Fibroblast of the aortic adventitia (primary cell): Measurements from ENCODE around the gene SIGLEC11. TPM values are rescaled to one million over a fixed set of nuclear protein-coding genes. Genes with fewer than 3 reads are reported as not detected.

Experiments
- DNase-seq: peaks from one replicate; pipeline ENCODE4 v3.0.0-alpha.2; 2010; ENCODE audit warnings: low read depth
- H3K4me3 ChIP-seq: 2 replicates; pipeline ENCODE4 v1.5.1; 2011; ENCODE audit warnings: low read depth, mild to moderate bottlenecking, control low read depth, low read length, moderate library complexity
- total RNA-seq: library from RNA; depleted of rRNA; stranded (reverse); fragments of >200 nt; gene quantifications from 2 replicates; pipeline ENCODE4 v1.2.3, GENCODE V29; 2012; ENCODE audit warnings: low replicate concordance
- TF ChIP-seq, protein P1 (sequence below): IDR thresholded peaks from 2 replicates; pipeline ENCODE4 v1.5.1; 2011; ENCODE audit warnings: mild to moderate bottlenecking, low read length, control low read depth, inconsistent platforms; ENCODE audit not compliant: insufficient read depth

Gene SIGLEC11
- total RNA-seq, 1 donor: not detected

DNA sequence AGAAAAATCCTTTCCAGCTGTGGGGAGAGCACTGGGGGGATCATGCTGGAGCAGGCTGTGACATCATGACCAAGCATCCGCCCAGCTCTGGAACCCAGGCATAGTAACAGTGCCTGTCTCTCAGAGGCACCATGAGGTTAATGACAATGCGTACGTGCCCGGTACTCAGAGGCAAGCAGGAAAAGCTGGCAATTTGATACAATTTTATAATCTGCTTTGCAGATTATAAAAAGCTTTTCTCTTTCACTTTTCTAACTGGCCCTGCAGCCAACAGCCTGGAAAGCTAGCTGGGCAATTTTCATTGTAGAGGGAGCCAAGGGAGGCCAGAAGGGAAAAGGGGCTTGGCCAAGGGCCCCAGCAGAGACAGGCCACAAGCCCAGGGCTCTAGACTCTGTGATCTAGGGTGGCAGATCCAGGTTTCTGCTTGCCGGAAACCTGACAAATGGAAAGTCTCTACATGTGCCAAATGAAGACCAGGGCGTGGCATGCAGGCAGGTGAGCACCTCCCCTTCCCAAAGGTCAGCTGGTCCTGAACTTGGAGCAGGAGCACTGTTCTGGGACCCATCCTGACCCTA is 41.5 kb upstream of the SIGLEC11 start:
- H3K4me3 ChIP-seq: no peak overlapping the region
- peak; percentile 23 for DNase-seq
- TF ChIP-seq, protein P1, sequence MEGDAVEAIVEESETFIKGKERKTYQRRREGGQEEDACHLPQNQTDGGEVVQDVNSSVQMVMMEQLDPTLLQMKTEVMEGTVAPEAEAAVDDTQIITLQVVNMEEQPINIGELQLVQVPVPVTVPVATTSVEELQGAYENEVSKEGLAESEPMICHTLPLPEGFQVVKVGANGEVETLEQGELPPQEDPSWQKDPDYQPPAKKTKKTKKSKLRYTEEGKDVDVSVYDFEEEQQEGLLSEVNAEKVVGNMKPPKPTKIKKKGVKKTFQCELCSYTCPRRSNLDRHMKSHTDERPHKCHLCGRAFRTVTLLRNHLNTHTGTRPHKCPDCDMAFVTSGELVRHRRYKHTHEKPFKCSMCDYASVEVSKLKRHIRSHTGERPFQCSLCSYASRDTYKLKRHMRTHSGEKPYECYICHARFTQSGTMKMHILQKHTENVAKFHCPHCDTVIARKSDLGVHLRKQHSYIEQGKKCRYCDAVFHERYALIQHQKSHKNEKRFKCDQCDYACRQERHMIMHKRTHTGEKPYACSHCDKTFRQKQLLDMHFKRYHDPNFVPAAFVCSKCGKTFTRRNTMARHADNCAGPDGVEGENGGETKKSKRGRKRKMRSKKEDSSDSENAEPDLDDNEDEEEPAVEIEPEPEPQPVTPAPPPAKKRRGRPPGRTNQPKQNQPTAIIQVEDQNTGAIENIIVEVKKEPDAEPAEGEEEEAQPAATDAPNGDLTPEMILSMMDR: no peak

DNA sequence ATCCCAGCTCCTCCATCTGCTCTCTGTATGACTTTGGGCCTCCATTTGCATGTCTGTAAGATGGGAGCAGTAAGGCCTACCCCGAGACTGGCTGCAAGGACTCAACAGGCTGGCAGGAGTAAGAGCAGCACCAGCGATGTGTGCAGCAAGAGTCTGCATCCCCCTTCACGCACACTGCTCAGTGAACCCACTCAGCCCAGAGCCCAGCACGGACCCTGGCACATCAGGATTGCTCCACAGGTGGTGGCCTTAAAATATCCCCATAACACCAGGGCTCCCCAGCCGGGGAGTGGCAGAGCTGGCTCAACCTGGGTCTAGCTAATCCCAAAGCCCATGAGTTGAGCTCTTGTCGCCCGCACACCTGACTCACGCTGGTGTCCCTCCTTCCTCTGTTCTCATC is 40.8 kb upstream of the SIGLEC11 start:
- DNase-seq: no peak
- H3K4me3 ChIP-seq: no peak overlapping the region
- TF ChIP-seq, protein P1: no peak

DNA sequence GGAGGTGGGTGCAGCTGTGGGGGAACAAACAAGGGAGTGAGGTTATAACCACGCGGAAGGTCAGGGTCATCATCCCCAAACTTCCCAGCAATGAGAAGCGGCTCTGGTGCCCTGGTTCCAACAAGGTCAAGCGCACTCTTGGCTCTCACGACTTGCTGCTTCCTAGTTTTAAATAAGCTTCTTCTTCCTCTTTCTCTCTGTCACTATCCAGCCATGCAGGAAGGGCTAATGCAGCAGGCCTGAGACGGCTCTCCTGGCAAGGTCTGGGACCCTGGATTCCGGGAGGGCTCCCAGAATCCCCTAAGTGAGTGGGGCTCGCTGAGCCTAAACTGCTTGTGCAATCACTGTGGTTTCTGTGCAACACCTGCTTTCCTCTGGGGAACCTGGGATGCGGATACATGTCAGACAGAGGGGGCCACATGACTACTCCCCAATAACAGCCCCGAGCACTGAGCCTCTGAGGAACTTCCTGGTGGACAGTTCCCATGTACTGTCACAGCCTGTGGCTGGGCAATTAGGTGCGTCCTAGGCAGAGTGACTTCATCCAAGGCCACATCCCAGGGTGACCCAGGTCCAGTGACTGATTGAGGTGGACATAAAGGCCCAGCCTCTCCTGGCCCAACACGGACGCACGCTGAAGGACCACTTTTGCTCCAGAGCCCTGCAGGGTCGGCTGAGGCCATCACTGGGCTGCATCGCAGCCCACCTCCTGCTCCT is 40.0 kb upstream of the SIGLEC11 start:
- no peak overlapping the region for H3K4me3 ChIP-seq
- no peak for DNase-seq
- TF ChIP-seq, protein P1: no peak

- TF ChIP-seq, protein P1: no peak
- no peak overlapping the region for H3K4me3 ChIP-seq
Measured at GRCh38 chr19:50000038-50000840, 39.3 kb upstream of the SIGLEC11 start.

GRCh38 chr19:49999371-50000010 is 38.5 kb upstream of the SIGLEC11 start:
- DNase-seq: peak; percentile 16
- TF ChIP-seq, protein P1: no peak
- H3K4me3 ChIP-seq: no peak overlapping the region

More at GRCh38 chr19:50000038-50000840, 39.3 kb upstream of the SIGLEC11 start:
- no peak for DNase-seq

DNA sequence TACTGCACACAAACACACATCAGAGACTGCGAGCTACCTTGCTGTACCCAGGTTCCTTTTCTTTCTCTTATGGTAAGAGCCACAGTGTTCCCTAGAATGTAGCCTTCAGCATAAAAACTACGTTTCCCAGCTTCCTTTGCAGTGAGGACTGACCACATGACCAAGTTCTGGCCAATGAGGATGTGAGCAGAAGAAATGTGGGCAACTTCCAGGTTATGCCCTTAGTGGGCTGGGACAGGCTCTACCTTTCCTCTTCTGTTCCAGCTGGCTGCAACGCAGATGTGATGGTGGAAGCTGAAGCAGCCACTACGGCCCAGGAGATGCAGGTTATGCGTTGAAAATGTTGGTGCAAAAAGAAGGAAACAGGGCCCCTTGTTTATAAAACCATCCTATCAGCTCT is 36.7 kb upstream of the SIGLEC11 start:
- DNase-seq: peak; percentile 15
- TF ChIP-seq, protein P1: no peak
- no peak overlapping the region for H3K4me3 ChIP-seq
